NCI-H748 treated with DMSO at 0.1 percent for 48 hours (cell line): Measurements from ENCODE around the gene AADAC.
"Not testable (repeated sequence)": the region's sequence is repeated elsewhere in the genome, so short reads cannot be mapped to it uniquely, and the experiment has no call there.

Experiments used
- DNase-seq: peaks from one replicate; lab custom pipeline; 2025; lab: John Stamatoyannopoulos, UW

The AADAC gene

DNA sequence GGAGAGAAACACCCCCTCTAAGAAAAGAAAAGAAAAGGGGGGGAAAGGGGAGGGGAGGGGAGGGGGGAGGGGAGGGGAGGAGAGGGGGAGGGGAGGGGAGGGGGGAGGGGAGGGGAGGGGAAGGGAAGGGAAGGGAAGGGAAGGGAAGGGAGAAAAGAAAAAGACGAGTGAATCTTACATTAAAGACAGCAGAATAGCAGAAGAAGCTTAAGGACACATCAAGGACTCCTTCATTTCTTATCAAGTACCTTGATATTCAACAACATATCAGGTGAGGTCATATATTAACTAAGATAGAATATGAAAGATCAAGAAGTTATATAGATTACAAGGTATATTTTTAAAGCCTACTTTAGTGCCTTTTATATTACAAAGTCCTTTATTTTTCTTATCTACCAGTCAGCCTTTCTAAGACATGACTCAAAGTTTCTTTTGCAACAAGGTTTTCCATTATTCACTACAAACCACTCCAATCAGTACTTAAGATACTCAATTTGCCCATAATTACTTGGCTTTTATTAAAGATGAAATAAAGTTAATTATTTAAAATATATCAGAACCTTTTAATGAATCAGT lies 17.7 kb upstream of the AADAC start:
- no peak for DNase-seq

GRCh38 chr3:151798466-151798865 lies 15.4 kb upstream of the AADAC start:
- DNase-seq = no peak

GRCh38 chr3:151800431-151800830 lies 13.5 kb upstream of the AADAC start:
- no peak for DNase-seq

- DNase-seq = no peak
These were observed 9.6 kb upstream of the AADAC start for GRCh38 chr3:151804267-151804666.

- no peak for DNase-seq
These were observed 7.1 kb upstream of the AADAC start for GRCh38 chr3:151806838-151807237.

- not testable (repeated sequence) for DNase-seq
These were observed 5.0 kb upstream of the AADAC start for GRCh38 chr3:151808926-151809325.

DNA sequence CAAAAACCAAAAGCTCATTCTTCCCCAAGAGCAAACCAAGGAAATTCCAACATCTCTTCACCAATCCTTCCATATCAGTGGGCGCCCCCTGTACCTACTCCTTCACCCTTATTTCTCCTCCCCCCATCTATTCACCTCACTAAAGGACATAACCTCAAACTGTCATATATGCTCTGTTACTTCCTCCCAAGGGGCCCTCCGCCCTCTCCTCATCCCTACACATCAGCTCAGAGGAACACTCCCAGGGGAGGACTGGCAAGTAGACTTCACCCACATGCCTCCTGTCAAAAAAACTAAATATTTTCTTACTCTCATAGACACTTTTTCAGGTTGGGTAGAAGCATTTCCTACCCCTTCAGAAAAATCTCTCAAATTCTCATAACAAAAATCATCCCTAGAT lies 2.4 kb upstream of the AADAC start:
- DNase-seq = no peak

DNA sequence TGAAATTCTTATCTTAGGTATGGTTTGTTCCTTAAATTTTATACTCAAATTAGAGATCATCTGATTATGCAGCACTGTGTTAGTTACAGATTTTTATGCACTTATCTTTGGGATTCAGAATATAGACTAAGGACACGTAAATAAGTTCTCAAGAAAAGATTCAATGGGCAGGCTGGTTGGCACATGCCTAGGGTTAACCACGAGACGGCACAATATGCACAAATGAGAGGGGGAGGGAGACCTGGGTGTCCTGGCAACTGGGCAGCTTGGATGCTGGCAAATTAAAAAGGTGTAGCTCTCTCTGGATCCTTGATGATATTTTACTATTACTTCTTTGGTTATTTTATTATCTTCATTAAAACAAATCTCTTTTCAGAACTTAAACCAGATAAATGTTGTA lies 672 bp downstream of the AADAC start:
- DNase-seq = no peak

DNA sequence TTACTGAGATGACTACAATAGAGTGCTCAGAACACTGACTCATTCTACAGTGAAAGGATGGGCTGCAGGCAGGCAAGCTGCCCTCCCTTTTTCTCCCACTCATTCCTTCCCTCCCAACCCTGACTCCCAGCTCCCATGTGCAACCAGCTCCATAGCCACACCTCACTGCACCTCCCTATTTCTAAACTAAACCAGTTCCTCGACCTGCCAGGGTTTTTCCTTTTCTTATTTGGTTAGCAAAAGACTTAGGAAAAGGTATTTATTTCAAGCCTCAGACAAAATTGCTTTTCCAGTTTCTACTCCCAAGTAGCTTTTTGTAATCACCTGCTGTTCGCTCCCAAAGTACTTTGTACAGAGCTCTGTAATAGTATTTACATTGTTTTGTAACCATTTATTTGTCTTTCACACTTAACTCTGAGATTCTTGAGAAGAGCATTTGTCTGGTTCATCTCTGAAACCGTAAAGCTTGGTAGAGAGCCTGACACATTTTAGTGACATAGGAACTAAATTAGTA lies 2.2 kb downstream of the AADAC start:
- peak; percentile 9 for DNase-seq

GRCh38 chr3:151817473-151817872 lies 3.6 kb downstream of the AADAC start:
- DNase-seq = no peak

GRCh38 chr3:151818361-151818760 lies 4.4 kb downstream of the AADAC start:
- DNase-seq = no peak

DNA sequence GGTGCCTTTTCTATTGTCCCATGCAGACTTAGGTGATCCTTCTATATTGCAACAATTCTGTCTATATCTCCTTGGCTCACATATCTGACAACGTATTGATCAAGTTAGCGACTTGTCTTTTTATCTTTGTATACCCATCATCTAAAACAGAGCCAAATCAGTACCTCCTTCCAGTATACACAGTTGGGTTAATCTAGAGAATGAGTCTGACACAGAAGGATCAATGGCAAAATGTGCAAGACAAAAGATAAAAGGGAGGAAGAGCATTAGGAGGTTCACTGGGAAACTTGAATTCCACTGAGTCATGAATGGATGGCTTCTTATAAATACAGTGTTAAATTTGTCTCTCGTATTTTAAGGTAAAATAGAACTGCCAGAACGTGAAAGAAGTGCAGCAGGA lies 6.0 kb downstream of the AADAC start:
- no peak for DNase-seq

- no peak for DNase-seq
These were observed 13.9 kb downstream of the AADAC start for GRCh38 chr3:151827816-151828215.

DNA sequence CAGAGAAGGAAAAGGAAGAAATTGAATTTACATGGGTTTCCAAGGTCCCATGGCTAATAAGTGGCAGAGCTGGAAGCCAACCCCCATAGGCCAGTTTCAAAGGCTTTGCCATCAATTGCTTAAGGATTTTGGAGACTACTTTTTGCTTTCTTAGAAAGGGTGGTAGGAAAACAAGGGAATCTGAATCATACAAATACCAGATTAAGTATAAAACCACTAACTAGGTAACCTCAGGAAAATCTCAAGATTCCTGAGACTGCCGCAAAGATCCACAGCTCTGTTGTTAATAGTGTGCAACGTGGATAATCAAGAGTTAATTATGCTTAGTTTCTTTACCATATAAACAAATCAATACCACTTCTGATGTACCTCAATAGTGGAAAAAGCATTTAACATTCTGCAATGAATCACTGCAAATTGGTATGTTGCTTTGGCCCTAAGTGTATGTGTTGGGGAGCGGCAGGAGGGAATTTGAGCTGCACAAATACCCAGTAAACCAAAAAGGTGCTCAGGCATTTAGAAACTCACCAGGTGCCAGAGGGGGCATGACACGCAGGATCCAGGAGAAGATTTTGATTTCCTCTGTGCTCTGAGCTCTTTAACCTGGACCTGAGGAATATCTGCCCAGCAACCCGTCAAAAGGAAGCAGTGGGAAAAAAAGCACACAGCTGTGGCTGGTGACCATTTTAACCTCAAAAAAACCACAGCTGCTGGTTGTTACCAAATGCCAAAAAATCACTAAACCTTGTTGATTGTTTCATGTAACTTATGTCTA lies 22.0 kb downstream of the AADAC start:
- no peak for DNase-seq

DNA sequence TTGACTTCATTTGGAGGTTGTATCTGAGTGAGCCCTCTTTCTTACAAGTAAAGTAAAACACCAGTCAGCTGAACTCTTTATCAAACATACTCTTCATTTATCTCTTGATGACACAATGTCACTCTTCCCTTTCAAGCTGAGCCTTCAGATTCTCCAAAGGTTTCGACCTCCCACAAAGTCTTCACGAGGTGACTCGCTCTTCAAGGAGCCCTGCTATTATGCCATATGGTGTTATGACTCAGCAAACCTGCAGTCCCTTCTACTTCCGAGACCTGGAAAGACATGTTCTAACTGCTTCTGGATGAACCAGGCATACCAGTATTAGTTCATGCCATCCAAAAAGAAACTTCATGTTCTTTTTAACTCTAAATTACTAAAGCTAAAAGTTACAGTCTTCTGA lies 23.1 kb downstream of the AADAC start:
- DNase-seq = no peak

DNA sequence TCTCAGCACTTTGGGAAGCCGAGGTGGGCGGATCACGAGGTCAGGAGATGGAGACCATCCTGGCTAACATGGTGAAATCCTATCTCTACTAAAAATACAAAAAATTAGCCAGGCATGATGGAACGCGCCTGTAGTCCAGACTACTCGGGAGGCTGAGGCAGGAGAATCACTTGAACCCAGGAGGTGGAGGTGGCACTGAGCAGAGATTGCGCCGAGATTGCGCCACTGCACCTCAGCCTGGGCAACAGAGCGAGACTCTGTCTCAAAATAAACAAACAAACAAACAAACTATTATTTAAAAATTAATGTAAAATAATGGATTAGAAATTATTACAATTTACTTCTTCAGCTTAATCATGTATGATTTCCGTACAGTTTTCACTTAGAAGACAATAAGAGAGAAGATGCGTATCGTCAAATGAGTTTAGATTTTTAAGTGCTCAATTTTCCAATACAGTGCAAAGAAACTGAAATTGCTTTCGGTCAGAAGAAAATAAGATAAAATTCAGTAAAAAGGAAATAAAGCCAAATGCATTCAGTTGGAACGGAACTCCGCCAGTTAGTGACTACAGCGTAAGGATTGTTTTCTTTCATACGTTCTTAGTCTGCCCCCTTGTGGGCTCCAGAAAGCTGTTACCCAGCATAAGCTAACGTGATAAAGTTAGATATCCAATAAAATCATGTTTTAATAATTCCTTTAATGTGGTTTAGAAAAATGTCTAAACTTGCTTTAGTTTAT lies 24.8 kb downstream of the AADAC start:
- DNase-seq = peak; percentile 67

GRCh38 chr3:151839313-151839631 lies 25.4 kb downstream of the AADAC start:
- no peak for DNase-seq

DNA sequence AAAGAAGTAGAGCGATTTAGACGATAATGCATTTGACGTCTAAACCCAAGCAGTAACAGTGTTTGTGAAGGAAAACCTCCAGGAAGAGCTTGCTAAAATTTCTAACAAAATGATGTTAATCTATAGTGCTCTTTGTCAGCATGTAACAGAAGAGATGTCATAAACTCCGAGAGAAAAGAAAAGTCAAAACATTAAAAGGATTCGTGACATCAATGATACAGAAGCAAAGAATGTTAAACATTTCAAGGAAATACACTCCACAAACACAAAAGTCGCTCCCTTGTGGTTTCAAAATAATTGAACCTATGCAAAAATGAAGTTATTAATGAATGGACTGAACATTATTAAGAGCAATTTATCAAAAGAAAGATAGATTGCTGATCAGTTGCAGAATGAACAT lies 27.9 kb downstream of the AADAC start:
- DNase-seq = no peak

DNA sequence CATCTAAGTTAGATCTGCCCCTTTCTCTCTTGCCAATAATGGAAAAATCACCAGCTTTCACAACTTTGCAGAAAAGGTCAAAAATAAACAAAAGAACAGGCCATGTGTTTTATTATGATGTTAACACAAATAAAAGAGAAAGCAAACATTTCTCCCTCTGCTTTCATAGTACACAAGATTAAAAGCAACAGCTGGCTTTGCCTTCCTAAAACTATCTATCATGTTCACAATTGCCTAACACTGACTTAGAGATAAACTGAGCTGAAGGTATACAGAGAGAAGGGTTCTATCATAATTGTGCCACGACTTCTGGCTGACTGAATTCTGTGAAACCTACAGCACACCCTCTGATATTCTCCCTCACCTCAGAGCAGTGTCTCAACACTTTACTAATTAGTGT lies 29.4 kb downstream of the AADAC start:
- peak; percentile 26 for DNase-seq

- no peak for DNase-seq
These were observed 31.5 kb downstream of the AADAC start for GRCh38 chr3:151845306-151845905.

- not testable (repeated sequence) for DNase-seq
These were observed 36.1 kb downstream of the AADAC start for GRCh38 chr3:151850065-151850464.

- DNase-seq = no peak
These were observed 38.3 kb downstream of the AADAC start for GRCh38 chr3:151852074-151852811.
